Left colon (tissue), 2 donors: Measurements from ENCODE around the gene ATPAF1. TPM values are rescaled to one million over a fixed set of nuclear protein-coding genes. Genes with fewer than 3 reads are reported as not detected.
"Not testable (repeated sequence)": the region's sequence is repeated elsewhere in the genome, so short reads cannot be mapped to it uniquely, and the experiment has no call there.

Experiments
- ATAC-seq: fragments of 200-7000 bp; cut with Tn5 transposase; one replicate; pipeline ENCODE4 v1.9.1; 2020; ENCODE audit warnings: mild to moderate bottlenecking, moderate library complexity
- DNase-seq, 2 donors: peaks; one replicate each; pipeline ENCODE4 v3.0.0-alpha.2; 2020
- intact Hi-C, 2 donors: fragments of 100-400 bp; cut with DNase I in 1 of 2; cut with micrococcal nuclease in 1 of 2; formaldehyde crosslinking; loops; one replicate each; pipeline versions ENCODE4 v1.11.2 to v1.14.0; 2022; cut with DNase I, micrococcal nuclease
- total RNA-seq, 2 donors: library from RNA; stranded (reverse); fragmentation: NEBNext Ultra II Directional; extraction: Animal tissue kit (Norgen Biotek cat#: 25700); gene quantifications; one replicate each; pipeline ENCODE4 v1.2.1, GENCODE V29; 2021
- donor health status: DM: no; HTN: no; CAD: no.
- donor health status: DM: yes; HTN: yes; CAD: no.

Gene ATPAF1
- total RNA-seq, 2 donors from 2014 or later = 52.2 to 53.0 TPM

DNA sequence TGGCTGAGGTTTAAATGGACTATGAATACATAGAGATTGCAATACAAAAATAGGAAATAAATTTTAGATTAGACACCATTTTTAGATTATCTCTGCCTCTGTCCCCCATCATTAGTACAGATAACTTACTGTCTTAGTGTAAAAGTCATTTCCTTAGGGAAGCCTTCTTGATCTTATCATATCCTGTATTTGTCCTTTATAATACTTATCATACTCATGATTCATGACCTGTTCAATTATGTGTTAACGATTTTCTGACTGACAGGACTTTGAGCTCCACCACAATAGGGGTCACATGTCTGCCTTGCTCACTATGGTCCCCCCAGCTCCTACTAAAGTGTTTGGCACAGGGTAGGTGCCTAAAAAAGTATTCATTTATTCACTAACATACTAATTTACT, 18.1 kb upstream of the ATPAF1 start:
- DNase-seq (no peak), ATAC-seq (peak; percentile 18)
- intact Hi-C loops = no loop called here

DNA sequence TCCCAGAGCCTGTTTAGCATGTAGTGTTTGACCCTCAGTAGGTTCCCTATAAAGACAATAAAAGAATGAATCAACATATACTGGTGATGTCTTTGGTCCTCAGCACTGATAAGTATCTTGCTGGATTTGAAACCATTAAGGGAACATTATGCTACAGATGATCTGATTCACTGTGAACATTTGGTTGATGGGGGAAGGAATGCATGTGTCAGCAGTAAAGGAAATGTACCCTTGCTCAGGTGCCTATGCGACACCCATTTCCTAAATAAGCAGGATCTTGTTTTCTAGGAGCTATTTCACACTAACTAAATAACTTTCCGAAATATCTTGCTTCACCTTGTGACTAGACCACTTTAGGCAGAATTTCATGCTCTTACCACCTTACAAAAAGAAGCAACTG, 16.5 kb upstream of the ATPAF1 start:
- no peak for ATAC-seq
- intact Hi-C loops = no loop called here
- DNase-seq = no peak

- DNase-seq = no peak
- peak; percentile 55 for ATAC-seq
- intact Hi-C loops = no loop called here
These were observed 13.9 kb upstream of the ATPAF1 start for GRCh38 chr1:46682064-46682463.

- peak; percentile 91 for ATAC-seq
- intact Hi-C loops = no loop called here
- no peak for DNase-seq
These were observed 13.3 kb upstream of the ATPAF1 start for GRCh38 chr1:46681333-46682034.

- DNase-seq (no peak), ATAC-seq (no peak)
- intact Hi-C loops = no loop called here
These were observed 11.8 kb upstream of the ATPAF1 start for GRCh38 chr1:46679789-46680573.

DNA sequence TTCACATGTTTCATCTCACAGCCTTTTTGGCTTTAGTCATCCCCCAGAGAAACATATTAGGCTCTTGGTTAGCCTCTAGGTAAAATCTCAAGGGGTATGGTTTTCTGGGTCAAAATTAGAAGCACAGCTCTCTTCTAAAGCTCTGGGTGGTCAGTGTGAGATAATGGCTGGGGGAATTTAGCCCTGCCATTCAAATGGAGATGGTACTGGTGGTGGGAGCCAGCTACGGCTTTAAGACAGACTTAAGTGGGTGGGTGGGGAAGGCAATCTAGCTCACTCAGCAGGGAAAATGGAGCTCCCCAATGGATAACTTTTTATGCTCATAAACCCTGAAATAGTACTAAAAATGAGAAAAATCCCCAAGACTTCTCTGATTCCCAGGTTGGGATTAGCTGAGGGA, 9.2 kb upstream of the ATPAF1 start:
- intact Hi-C loops = no loop called here
- ATAC-seq (no peak), DNase-seq (no peak)

DNA sequence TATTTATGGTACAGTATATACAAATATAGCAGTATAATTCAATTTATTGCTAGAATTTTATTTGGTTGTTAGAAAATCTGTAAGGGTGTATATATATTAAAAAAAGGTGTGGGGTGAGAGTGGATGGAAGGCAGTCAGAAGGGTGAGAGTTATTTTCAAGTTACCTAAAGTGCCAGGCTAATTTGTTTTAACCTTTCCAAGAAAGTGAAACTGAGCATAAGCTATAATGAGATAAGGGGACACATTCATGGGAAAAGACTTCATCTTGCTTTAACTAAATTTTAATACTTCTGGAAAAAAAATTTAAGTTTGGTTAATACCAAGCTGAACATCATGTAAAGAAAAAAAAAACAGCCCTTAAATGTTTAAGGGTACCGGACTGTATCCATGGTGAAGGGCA, 8.4 kb upstream of the ATPAF1 start:
- intact Hi-C loops = no loop called here
- DNase-seq = no peak
- ATAC-seq = no peak

DNA sequence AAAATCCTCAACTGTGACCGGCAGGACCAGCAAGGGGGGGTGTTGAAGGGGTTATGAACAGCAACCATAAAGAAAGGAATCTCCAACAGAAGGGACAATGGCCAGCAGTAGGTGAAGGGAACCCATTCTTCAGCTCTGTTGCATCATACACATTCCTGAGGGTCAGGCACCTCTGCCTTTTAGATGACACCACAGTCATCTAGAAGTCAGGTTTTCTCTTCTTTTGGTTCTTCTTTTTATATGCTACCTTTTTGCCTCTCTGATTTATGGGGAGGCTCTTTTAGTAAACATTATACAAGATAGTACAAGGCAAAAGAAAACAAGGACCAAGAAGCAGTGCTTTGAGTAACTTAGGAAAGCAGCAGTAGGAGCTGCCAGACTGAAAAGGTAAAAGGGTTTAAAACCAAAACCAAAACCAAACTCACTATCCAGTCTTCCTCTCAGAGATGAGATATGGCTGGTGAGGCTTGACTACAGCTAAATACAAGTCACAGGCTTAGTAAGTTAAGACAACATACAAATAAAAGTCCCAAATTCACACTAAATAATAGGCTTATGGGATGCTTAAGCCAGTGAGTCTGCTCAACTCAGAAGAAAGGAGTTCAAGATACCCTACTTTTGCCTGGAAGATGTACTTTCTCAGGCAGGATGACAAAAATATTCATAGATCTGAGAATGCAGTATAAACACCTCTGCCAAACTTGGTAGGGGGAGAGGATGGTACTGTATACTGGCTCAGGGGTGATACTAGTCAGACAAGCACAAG, 7.6 kb upstream of the ATPAF1 start:
- intact Hi-C loops = no loop called here
- DNase-seq (no peak), ATAC-seq (no peak)

DNA sequence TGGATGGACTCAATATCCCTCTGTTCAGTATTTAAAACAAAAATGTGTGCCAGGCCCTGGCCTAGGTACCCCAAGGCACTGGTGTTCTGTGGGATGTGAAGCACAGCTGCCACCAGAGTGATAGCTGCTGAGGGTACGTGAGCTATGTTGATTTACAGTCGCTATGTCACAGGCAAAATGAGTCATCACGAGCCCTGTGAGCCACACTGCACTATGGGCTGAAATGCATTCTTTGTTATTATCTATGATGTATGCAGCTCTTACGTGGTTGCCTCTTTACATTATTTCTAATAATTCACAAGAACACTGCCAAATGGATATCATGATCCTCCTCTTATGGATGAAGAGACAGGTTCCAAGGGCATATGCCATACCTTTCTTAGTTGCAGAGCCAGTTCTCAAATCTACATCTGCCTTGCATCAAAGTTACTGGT, 5.6 kb upstream of the ATPAF1 start:
- DNase-seq (no peak), ATAC-seq (no peak)
- intact Hi-C loops = no loop called here

- DNase-seq (no peak), ATAC-seq (no peak)
- intact Hi-C loops = no loop called here
These were observed 4.5 kb upstream of the ATPAF1 start for GRCh38 chr1:46672696-46673095.

GRCh38 chr1:46671554-46671953, 3.4 kb upstream of the ATPAF1 start, which contains the start of gene TEX38:
Gene TEX38, plus strand, starts transcription at chr1:46671854. Its CDS starts 81 bp downstream, at chr1:46671935.
- intact Hi-C loops = no loop called here
- ATAC-seq (no peak), DNase-seq (no peak)

- ATAC-seq = no peak
- no peak for DNase-seq
- intact Hi-C loops = no loop called here
These were observed 2.0 kb upstream of the ATPAF1 start for GRCh38 chr1:46670134-46670533.

DNA sequence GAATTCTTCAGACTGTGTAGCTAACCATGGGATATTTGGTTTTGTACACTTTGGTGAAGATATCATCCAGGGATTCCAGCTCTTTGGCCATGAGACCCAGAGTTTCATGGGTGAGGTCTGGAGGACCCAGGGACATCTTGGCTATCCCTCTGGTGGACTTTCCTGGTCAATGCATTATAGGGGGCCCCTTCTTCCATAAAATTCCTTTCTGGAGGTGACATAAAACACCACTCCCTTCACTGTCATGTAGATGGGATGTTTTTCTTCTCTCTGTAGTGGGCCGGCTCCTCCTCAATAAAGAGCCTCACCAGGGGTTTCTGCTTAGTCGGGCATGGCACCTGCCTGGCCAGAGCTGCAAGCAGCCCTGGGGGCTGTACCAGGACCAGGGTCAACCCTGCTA, 2.2 kb downstream of the ATPAF1 start:
- intact Hi-C loops = no loop called here
- DNase-seq (no peak), ATAC-seq (no peak)

DNA sequence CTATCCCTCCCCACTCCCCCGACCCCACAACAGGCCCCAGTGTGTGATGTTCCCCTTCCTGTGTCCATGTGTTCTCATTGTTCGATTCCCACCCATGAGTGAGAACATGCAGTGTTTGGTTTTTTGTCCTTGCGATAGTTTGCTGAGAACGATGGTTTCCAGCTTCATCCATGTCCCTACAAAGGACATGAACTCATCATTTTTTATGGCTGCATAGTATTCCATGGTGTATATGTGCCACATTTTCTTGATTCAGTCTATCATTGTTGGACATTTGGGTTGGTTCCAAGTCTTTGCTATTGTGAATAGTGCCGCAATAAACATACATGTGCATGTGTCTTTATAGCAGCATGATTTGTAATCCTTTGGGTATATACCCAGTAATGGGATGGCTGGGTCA, 5.2 kb downstream of the ATPAF1 start:
- ATAC-seq, intact Hi-C loops, DNase-seq: not testable (repeated sequence)

- intact Hi-C loops, ATAC-seq, DNase-seq: not testable (repeated sequence)
These were observed 8.0 kb downstream of the ATPAF1 start for GRCh38 chr1:46660116-46660515.

DNA sequence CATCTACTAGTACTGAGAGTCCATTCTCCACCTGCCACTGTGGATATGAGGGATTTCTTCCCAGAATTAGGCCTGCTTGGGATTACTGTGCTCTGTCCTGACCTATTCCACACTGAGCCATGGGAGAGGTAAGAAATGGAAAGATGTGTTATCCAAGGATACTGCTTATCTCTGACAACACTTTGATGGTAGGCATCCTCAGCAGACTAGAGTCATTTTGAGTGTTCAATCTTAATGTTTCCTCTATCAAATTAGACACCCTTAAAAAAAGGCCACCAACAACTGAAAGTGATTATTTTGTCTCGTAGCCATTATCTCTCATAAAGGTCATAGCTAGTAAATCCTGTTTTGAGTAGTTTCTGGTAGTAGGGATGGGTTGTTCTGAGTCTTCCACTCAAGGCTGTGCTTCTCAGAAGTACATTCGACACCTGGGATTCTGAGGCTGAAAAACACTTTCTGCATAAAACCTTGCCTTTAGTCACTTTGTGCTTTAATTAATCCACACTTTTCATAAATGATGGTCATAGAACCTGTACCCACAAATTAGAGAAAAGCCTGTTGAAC, 8.8 kb downstream of the ATPAF1 start:
- DNase-seq (no peak), ATAC-seq (no peak)
- intact Hi-C loops = no loop called here

GRCh38 chr1:46657775-46658174, 10.4 kb downstream of the ATPAF1 start:
- ATAC-seq (no peak), DNase-seq (no peak)
- intact Hi-C loops = no loop called here

GRCh38 chr1:46656643-46657042, 11.5 kb downstream of the ATPAF1 start:
- intact Hi-C loops = no loop called here
- no peak for ATAC-seq

GRCh38 chr1:46655848-46656247, 12.3 kb downstream of the ATPAF1 start:
- intact Hi-C loops = no loop called here
- no peak for DNase-seq
- ATAC-seq = no peak

More at GRCh38 chr1:46656643-46657042, 11.5 kb downstream of the ATPAF1 start:
- DNase-seq = no peak
